GM12878 (cell line): ENCODE results near the gene TLE3. TPM values are rescaled to one million over a fixed set of nuclear protein-coding genes. Genes with fewer than 3 reads are reported as not detected.
A peak's percentile ranks its signal among the peaks of the same experiment; 100 is the strongest.

Experiments used
- ASH2L ChIP-seq: fragments of 300-600, 200-600 bp; sonication (generic); IDR thresholded peaks from 2 replicates; pipeline ENCODE4 v1.6.1; 2017; ENCODE audit warnings: low read depth, mild to moderate bottlenecking, borderline replicate concordance
- CHD2 ChIP-seq: IDR thresholded peaks from 2 replicates; pipeline ENCODE4 v1.6.1; 2011; ENCODE audit warnings: low read depth, low read length, improper control_type of control experiment, borderline replicate concordance
- MEF2B ChIP-seq: fragments of 450-650 bp; IDR thresholded peaks from 2 replicates; pipeline ENCODE4 v1.6.1; 2018; ENCODE audit warnings: mild to moderate bottlenecking, moderate library complexity; ENCODE audit not compliant: partially characterized antibody, poor library complexity, severe bottlenecking
- NFIC ChIP-seq: IDR thresholded peaks from 2 replicates; pipeline ENCODE4 v1.6.1; 2012; ENCODE audit warnings: low read depth, mild to moderate bottlenecking, inconsistent platforms, low read length, moderate library complexity
- RUNX3 ChIP-seq: IDR thresholded peaks from 2 replicates; pipeline ENCODE4 v1.6.1; 2012; ENCODE audit warnings: low read length, inconsistent platforms
- SKIL ChIP-seq: fragments of 450-650 bp; IDR thresholded peaks from 2 replicates; pipeline ENCODE4 v1.6.1; 2017; ENCODE audit warnings: mild to moderate bottlenecking, low read depth, inconsistent platforms; ENCODE audit not compliant: poor library complexity, severe bottlenecking
- SMAD1 ChIP-seq: fragments of 450-650 bp; IDR thresholded peaks from 2 replicates; pipeline ENCODE4 v1.6.1; 2018; ENCODE audit warnings: mild to moderate bottlenecking, low read depth; ENCODE audit not compliant: partially characterized antibody
- TCF7 ChIP-seq: IDR thresholded peaks from 2 replicates; pipeline ENCODE4 v1.6.1; 2014; ENCODE audit warnings: antibody characterized with exemption, borderline replicate concordance
- ZBTB33 ChIP-seq: fragments of 450-650 bp; IDR thresholded peaks from 2 replicates; pipeline ENCODE4 v1.6.1; 2017; ENCODE audit warnings: mild to moderate bottlenecking
- ZNF207 ChIP-seq: fragments of 450-650 bp; IDR thresholded peaks from 2 replicates; pipeline ENCODE4 v1.6.1; 2014; ENCODE audit warnings: antibody characterized with exemption, mild to moderate bottlenecking, borderline replicate concordance
- polyA plus RNA-seq, 11 experiments: library from polyadenylated mRNA; depleted of rRNA in 4 of 11; unstranded in 6 of 11; stranded (reverse) in 5 of 11; fragments of >200 nt; fragmentation: Nextera tagmentation in 4 of 11; fragmentation: Illumina TruSeq in 1 of 11; extraction: Ambion mirVana in 4 of 11; extraction: Trizol in 1 of 11; gene quantifications; 1 replicate in 1 of 11; 2 replicates in 10 of 11; pipeline versions ENCODE4 v1.2.1 to v1.2.3, GENCODE V29; 2011 to 2016; ENCODE audit warnings: inconsistent platforms in 2 of 11, missing spikeins in 2 of 11, low read depth in 1 of 11
- total RNA-seq, 4 experiments: library from RNA; depleted of rRNA in 3 of 4; stranded (reverse); fragments of >200 nt in 3 of 4; fragmentation: Illumina TruSeq in 1 of 4; extraction: Trizol in 1 of 4; gene quantifications; 2 replicates each; pipeline versions ENCODE4 v1.2.1 to v1.2.3, GENCODE V29; 2013 to 2021

TLE3 gene
- total and polyA plus RNA-seq, 10 of the 15 experiments (the other 5 are each of a cell fraction or from before 2014, with no cell fraction given), result 1.2 to 65.5 (median 9.7) TPM

- TF ChIP-seq SMAD1 (no peak), TCF7 (no peak), NFIC (peak; percentile 64; the same call in 1 of the 2 replicates), RUNX3 (peak; percentile 54; the same call in 1 of the 2 replicates), ZBTB33 (peak; percentile 65; the same call in 1 of the 2 replicates), CHD2 (peak; percentile 81; the same call in 1 of the 2 replicates), ZNF207 (0 out of 2 replicates have a peak, but pooled peaks have one; percentile 27), SKIL (peak; percentile 81), MEF2B (peak; percentile 18), ASH2L (no peak)
These were observed 1.6 kb upstream of the TLE3 start (continued) for GRCh38 chr15:70099167-70099966.
